ENCODE data around the gene DGLUCY.
"Not testable (repeated sequence)": the region's sequence is repeated elsewhere in the genome, so short reads cannot be mapped to it uniquely, and the experiment has no call there.

DGLUCY gene

GRCh38 chr14:91218014-91218413, 104.1 kb downstream of the DGLUCY start:
- DNase-seq = no peak

GRCh38 chr14:91219517-91220389, 105.9 kb downstream of the DGLUCY start:
- DNase-seq = no peak

- DNase-seq = no peak
Observed at GRCh38 chr14:91220581-91221000, 106.7 kb downstream of the DGLUCY start.

GRCh38 chr14:91221270-91221669, 107.4 kb downstream of the DGLUCY start:
- DNase-seq = no peak

- DNase-seq = no peak
Observed at GRCh38 chr14:91223028-91223783, 109.3 kb downstream of the DGLUCY start.

GRCh38 chr14:91225025-91225424, 111.2 kb downstream of the DGLUCY start:
- no peak for DNase-seq

GRCh38 chr14:91226360-91226759, 112.5 kb downstream of the DGLUCY start:
- not testable (repeated sequence) for DNase-seq

GRCh38 chr14:91227183-91227628, 113.3 kb downstream of the DGLUCY start:
- DNase-seq = no peak

GRCh38 chr14:91228112-91229004, 114.5 kb downstream of the DGLUCY start:
- DNase-seq = no peak

- no peak for DNase-seq
Observed at GRCh38 chr14:91229005-91229382, 115.1 kb downstream of the DGLUCY start.

- no peak for DNase-seq
Observed at GRCh38 chr14:91229743-91230200, 115.9 kb downstream of the DGLUCY start.

GRCh38 chr14:91230397-91231035, 116.6 kb downstream of the DGLUCY start:
- DNase-seq = no peak

GRCh38 chr14:91231446-91231845, 117.6 kb downstream of the DGLUCY start:
- no peak for DNase-seq

GRCh38 chr14:91232052-91232451, 118.2 kb downstream of the DGLUCY start:
- DNase-seq = no peak

- DNase-seq = no peak
Observed at GRCh38 chr14:91232603-91233002, 118.7 kb downstream of the DGLUCY start.

- no peak for DNase-seq
Observed at GRCh38 chr14:91233936-91234790, 120.3 kb downstream of the DGLUCY start.

- no peak for DNase-seq
Observed at GRCh38 chr14:91234791-91235114, 120.9 kb downstream of the DGLUCY start.

- DNase-seq = no peak
Observed at GRCh38 chr14:91235841-91236240, 122.0 kb downstream of the DGLUCY start.

- no peak for DNase-seq
Observed at GRCh38 chr14:91237219-91237618, 123.3 kb downstream of the DGLUCY start.

GRCh38 chr14:91238085-91238484, 124.2 kb downstream of the DGLUCY start:
- DNase-seq = no peak

GRCh38 chr14:91238661-91239060, 124.8 kb downstream of the DGLUCY start:
- DNase-seq = no peak

- no peak for DNase-seq
Observed at GRCh38 chr14:91241863-91242262, 128.0 kb downstream of the DGLUCY start.
